ENCODE results near the gene MBTD1. TPM values are rescaled to one million over a fixed set of nuclear protein-coding genes. Genes with fewer than 3 reads are reported as not detected.

Gene MBTD1
- total RNA-seq, 2 donors from 2014 or later, result 15.5 to 16.9 TPM

DNA sequence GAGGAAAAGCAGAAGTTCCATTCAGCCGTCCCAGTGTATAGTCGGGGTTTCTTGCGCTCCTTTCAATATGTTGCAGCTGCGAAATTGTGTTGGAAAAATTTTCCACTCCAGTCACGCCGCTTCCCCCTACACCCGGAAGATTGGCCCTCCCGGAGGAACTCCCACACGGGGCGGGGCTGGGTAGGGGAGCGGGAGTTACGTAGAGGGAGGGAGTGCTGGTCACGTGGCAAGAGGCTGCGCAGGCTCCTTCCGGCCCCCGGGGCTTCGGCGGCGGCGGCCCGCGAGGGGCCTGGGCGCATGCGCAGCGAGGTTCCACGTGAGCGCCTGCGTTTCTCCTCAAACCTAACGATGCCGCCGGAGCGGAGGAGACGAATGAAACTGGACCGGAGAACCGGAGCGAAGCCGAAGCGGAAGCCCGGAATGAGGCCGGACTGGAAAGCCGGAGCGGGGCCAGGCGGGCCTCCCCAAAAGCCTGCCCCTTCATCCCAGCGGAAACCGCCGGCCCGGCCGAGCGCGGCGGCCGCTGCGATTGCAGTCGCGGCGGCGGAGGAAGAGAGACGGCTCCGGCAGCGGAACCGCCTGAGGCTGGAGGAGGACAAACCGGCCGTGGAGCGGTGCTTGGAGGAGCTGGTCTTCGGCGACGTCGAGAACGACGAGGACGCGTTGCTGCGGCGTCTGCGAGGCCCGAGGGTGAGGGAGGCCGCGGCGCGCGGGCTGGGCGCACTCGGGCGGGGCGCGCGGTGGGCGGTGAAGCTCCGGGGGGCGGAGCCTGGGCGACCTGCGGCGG, 581 bp upstream of the MBTD1 start, which contains the start of gene UTP18:
Gene UTP18, plus strand, starts transcription at position 310 of the 787 bp plus-strand sequence. Its CDS starts 39 bp downstream, at position 349.
- WGBS, 2 donors, result 0% methylated on average over 71 of the region's 93 CpGs; no CpG with 5 or more reads in 1 of the 2 donors
- TF ChIP-seq, protein P1, sequence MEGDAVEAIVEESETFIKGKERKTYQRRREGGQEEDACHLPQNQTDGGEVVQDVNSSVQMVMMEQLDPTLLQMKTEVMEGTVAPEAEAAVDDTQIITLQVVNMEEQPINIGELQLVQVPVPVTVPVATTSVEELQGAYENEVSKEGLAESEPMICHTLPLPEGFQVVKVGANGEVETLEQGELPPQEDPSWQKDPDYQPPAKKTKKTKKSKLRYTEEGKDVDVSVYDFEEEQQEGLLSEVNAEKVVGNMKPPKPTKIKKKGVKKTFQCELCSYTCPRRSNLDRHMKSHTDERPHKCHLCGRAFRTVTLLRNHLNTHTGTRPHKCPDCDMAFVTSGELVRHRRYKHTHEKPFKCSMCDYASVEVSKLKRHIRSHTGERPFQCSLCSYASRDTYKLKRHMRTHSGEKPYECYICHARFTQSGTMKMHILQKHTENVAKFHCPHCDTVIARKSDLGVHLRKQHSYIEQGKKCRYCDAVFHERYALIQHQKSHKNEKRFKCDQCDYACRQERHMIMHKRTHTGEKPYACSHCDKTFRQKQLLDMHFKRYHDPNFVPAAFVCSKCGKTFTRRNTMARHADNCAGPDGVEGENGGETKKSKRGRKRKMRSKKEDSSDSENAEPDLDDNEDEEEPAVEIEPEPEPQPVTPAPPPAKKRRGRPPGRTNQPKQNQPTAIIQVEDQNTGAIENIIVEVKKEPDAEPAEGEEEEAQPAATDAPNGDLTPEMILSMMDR (IDR thresholded peaks at IDR 0.05), result no peak
- peak; percentile 46 to 73 (median 66) for TF ChIP-seq POLR2A (IDR thresholded peaks at IDR 0.05)
- intact Hi-C loops (cut with DNase I), result no loop called here
- Histone ChIP-seq H3K9me3 (no peaks in the 10 kb centered on the region), H3K36me3 (replicated peaks in 1 of 2; ENCODE audit: insufficient read depth in 1 of 2, low read depth in 2 of 2) (no peaks in the 10 kb centered on the region), H3K4me3 (peak within 1 kb of the TSS; percentile 89 to 96), H3K27me3 (no peaks in the 10 kb centered on the region), H3K4me1 (peaks cover 56% of the 10 kb centered on the region), H3K27ac (peak within 1 kb of the TSS; percentile 95 to 99 (median 98))
- ATAC-seq (peak; percentile 96), DNase-seq (peak; percentile 97)

DNA sequence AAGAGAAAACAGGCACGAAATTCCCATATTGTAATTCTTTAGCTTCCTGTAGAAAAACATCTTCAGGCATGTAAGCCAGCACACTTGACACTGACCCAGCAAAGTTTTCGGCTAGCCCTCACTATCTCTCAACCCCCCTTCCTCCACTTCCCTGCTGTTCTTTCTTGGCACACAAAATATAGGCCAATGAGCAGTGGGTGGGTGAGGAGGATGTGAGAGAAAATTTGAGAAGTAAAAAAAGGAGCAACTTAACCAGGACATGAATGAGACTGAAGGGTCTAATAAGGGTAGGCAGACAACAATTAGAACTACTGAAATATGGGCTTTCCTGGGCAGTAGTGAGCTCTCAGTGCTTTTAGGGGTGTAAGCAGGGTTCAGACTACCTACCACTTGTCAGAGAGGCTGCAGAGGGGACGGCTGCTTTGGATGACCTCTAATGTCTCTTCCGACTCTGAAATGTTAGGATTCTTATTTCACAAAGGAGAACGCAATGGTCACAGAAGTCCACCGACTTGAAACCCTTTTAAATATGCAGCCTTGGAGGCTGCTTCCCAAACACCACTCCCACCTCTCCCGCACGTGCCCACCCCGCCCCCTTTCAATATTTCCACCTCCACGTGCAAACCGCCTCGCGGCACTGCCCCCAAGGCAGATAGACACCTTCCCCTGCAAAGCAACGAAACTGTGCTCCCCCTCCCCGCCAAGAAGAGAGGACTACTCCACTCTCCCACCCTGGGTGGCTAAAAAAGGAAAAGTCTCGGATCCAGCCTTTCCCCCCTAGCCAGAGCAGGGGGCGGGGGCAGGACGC, 889 bp downstream of the MBTD1 start:
- Histone ChIP-seq H3K27ac (peak overlapping the region in 3 of 4 donors; percentile 95 to 99 (median 99)), H3K27me3 (no peaks in the 10 kb centered on the region), H3K4me3 (peak overlapping the region; percentile 89 to 96), H3K4me1 (peaks cover 63% of the 10 kb centered on the region), H3K9me3 (no peaks in the 10 kb centered on the region), H3K36me3 (replicated peaks in 1 of 2; ENCODE audit: insufficient read depth in 1 of 2, low read depth in 2 of 2) (no peaks in the 10 kb centered on the region)
- 0 to 1% methylated on average over 13 to 18 of the region's 18 CpGs for WGBS, 2 donors
- TF ChIP-seq POLR2A (IDR thresholded peaks at IDR 0.05), result no peak
- TF ChIP-seq, protein P1 (IDR thresholded peaks at IDR 0.05), result no peak
- ATAC-seq, result no peak
- peak; percentile 17 to 37 (median 23) for DNase-seq
- intact Hi-C loops (cut with DNase I), result no loop called here

DNA sequence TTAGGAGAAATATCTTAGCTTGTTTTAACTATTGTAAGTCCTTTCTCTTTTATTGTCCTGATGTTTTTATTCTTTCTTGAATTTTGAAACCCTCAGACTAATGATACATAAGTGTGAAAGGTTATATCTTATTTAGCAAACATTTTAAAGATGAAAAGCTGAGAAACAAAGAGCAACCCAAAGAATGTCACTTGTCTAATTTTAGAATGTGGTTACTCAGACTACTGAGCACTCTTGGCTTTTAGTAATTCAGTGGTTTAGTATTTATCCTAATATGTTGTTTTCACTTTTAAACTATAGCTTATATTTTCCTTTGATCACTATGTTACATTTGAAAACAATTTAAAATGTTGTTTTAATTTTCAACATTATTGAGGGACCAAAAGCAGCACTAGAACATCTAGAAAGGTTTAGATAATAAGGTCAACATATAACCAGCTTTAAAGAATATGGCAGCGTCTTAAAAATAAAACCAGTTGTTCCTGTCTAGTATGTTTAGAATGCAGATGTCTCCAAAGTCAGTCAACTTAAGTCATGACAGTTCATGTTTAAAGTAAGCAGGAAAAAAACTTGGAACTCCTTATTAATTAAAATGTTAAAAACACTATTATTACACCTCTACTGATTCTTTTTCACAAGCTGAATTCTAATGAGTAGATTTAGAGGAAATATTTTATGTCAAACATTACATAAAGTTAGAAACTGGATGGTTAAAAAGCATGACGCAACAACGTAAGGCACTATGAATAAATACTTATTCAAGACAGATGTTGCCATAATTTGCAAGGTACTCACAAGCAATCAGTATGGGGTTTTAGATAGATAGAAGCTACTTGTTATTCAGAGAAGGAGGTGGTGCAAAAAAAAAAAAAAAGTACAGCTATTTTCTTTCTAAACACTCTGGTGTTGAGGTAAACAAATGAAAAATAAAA, 2.4 kb downstream of the MBTD1 start:
- WGBS, 2 donors, result 42 to 52% methylated on average over 3 of the region's 3 CpGs
- Histone ChIP-seq H3K9me3 (no peaks in the 10 kb centered on the region), H3K4me3 (no peak overlapping the region), H3K4me1 (peaks cover 57% of the 10 kb centered on the region), H3K36me3 (replicated peaks in 1 of 2; ENCODE audit: insufficient read depth in 1 of 2, low read depth in 2 of 2) (no peaks in the 10 kb centered on the region), H3K27ac (no peak overlapping the region), H3K27me3 (no peaks in the 10 kb centered on the region)
- intact Hi-C loops (cut with DNase I), result no loop called here
- no peak for DNase-seq
- no peak for ATAC-seq
- TF ChIP-seq, protein P1 (IDR thresholded peaks at IDR 0.05), result no peak
- no peak for TF ChIP-seq POLR2A (IDR thresholded peaks at IDR 0.05)

DNA sequence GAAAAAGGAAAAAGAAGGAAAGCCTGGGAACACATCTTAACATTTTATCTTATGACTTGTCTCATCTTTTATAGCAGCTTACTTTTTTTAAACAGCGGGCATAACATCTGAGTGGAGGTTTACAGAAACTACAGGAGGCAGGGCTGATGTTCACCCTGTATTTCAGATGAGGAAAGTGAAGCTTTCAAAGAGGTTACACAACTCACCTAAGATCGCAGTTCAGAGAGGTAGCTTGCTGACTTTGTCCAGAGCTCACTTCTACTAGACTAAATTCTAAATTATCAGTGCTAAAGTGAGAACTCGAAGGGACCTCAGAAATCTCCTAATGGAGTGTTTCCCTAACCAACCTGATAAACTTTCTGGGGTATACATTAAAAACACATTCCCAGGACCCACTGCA, 3.7 kb downstream of the MBTD1 start:
- Histone ChIP-seq H3K4me3 (no peak overlapping the region), H3K27ac (peak overlapping the region in 3 of 4 donors; percentile 24 to 61 (median 47)), H3K4me1 (peaks cover 47% of the 10 kb centered on the region), H3K36me3 (replicated peaks in 1 of 2; ENCODE audit: insufficient read depth in 1 of 2, low read depth in 2 of 2) (no peaks in the 10 kb centered on the region), H3K27me3 (no peaks in the 10 kb centered on the region), H3K9me3 (no peaks in the 10 kb centered on the region)
- DNase-seq (no peak), ATAC-seq (no peak)
- 20 to 31% methylated on average over 3 of the region's 3 CpGs for WGBS, 2 donors
- TF ChIP-seq, protein P1 (IDR thresholded peaks at IDR 0.05), result no peak
- no peak for TF ChIP-seq POLR2A (IDR thresholded peaks at IDR 0.05)
- intact Hi-C loops (cut with DNase I), result no loop called here

Measured in body of pancreas (tissue), 4 donors.